SK-N-SH (cell line): ENCODE data around the gene KIF13A.

Experiments used
- CTCF ChIP-seq: fragments of 200-600 bp; sonication (generic); IDR thresholded peaks from 2 replicates; pipeline ENCODE4 v1.6.1; 2017; ENCODE audit warnings: antibody characterized with exemption, mild to moderate bottlenecking, moderate library complexity
- EZH2phosphoT487 ChIP-seq: fragments of 200-600 bp; sonication (generic); IDR thresholded peaks from 2 replicates; pipeline ENCODE4 v1.6.1; 2017; ENCODE audit warnings: low read depth, mixed run types, mild to moderate bottlenecking, antibody characterized with exemption, moderate library complexity, borderline replicate concordance
- GABPA ChIP-seq: IDR thresholded peaks from 2 replicates; pipeline ENCODE4 v1.4.0; 2012; ENCODE audit warnings: low read depth, mild to moderate bottlenecking
- MAX ChIP-seq: IDR thresholded peaks from 2 replicates; pipeline ENCODE4 v1.4.0; 2012; ENCODE audit warnings: low read depth
- POLR2AphosphoS5 ChIP-seq: IDR thresholded peaks from 2 replicates; pipeline ENCODE4 v1.6.1; 2012; ENCODE audit warnings: low read depth, low read length
- SMC3 ChIP-seq: IDR thresholded peaks from 2 replicates; pipeline ENCODE4 v1.6.1; 2012; ENCODE audit warnings: low read depth, low read length, improper control_type of control experiment

DNA sequence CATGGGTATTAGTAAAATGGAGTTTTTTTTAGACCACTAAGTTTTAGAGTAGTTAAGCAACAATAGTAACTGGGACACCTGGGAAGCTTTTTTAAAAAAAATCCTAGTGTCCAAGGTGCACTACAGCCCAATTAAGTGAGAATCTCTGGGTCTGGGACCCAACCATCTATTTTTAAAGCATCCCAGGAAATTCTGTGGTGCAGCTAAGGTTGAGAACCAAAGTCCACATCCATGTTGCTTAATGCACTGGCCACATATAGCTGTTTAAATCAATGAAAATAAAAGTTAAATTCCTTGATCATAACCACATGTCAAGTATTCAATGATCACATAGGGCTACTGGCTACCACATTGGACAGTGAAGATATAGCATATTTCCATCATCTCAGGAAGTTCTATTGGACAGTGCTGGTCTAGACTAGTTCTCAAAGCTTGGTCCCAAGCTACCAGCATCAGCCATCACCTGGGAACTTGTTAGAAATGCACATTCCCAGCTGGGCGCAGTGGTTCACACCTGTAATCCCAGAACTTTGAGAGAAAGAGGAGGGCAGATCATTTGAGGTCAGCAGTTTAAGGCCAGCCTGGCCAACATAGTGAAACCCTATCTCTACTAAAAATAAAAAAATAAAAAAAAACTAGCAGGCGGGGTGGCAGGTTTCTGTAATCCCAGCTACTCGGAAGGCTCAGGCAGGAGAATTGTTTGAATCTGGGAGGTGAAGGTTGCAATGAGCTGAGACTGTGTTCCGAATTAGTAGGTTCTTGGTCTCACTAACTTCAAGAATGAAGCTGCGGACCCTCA is 12.7 kb downstream of the KIF13A start:
- TF ChIP-seq CTCF = no peak
- no peak for TF ChIP-seq POLR2AphosphoS5
- no peak for TF ChIP-seq GABPA
- no peak for TF ChIP-seq MAX
- TF ChIP-seq EZH2phosphoT487 = no peak
- TF ChIP-seq SMC3 = no peak
